Measurements from ENCODE around the gene PLA2G4C.

GRCh38 chr19:48053076-48053475, 57.5 kb downstream of the PLA2G4C start:
- TF ChIP-seq CREB1 (IDR thresholded peaks at IDR 0.05; ENCODE audit: low read depth) (no peak), REST (IDR thresholded peaks at IDR 0.05; ENCODE audit: low read depth) (no peak), CEBPB (IDR thresholded peaks at IDR 0.05) (no peak), MAX (IDR thresholded peaks at IDR 0.05) (no peak), EP300 (IDR thresholded peaks at IDR 0.05; ENCODE audit: borderline replicate concordance) (no peak), YY1 (IDR thresholded peaks at IDR 0.05; ENCODE audit: low read depth) (no peak), EGR1 (IDR thresholded peaks at IDR 0.05) (no peak), TAF1 (IDR thresholded peaks at IDR 0.05; ENCODE audit: low read depth) (no peak), RAD21 (IDR thresholded peaks at IDR 0.05; ENCODE audit: low read depth) (no peak), FOXM1 (IDR thresholded peaks at IDR 0.05; ENCODE audit: borderline replicate concordance, low read depth) (no peak), NFIC (IDR thresholded peaks at IDR 0.05) (no peak), TEAD4 (IDR thresholded peaks at IDR 0.05) (no peak), USF1 (IDR thresholded peaks at IDR 0.05) (no peak), TCF12 (IDR thresholded peaks at IDR 0.05; ENCODE audit: low read depth) (no peak)
